NCI-H146 treated with DMSO at 0.1 percent for 48 hours (cell line): ENCODE results near the gene KLHL35.
"Not testable (repeated sequence)": the region's sequence is repeated elsewhere in the genome, so short reads cannot be mapped to it uniquely, and the experiment has no call there.

Source experiments
- DNase-seq: peaks from one replicate; lab custom pipeline; 2025; ENCODE audit not compliant: unreplicated experiment; lab: John Stamatoyannopoulos, UW

Gene KLHL35

DNA sequence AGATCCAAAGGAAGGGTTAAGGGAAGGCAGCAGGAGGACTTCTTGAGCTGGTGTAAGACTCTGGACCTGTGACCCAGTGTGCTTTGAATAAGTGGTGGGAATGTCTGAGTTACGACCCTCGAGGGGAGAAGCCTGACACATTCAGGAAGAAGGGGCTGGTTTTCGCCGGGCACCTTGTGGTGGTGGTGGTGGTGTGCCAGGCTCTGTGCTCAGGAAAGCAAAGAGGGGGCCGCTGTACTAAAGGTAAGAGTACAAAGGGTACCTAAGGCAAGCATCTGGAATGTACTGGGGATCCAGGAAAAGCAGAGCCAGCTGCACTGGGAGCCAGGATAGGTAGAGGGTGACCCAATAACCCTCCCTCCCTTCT lies 6.3 kb downstream of the KLHL35 start:
- DNase-seq = no peak

GRCh38 chr11:75425422-75425821 lies 7.6 kb downstream of the KLHL35 start:
- DNase-seq = no peak

GRCh38 chr11:75424396-75424795 lies 8.6 kb downstream of the KLHL35 start:
- no peak for DNase-seq

DNA sequence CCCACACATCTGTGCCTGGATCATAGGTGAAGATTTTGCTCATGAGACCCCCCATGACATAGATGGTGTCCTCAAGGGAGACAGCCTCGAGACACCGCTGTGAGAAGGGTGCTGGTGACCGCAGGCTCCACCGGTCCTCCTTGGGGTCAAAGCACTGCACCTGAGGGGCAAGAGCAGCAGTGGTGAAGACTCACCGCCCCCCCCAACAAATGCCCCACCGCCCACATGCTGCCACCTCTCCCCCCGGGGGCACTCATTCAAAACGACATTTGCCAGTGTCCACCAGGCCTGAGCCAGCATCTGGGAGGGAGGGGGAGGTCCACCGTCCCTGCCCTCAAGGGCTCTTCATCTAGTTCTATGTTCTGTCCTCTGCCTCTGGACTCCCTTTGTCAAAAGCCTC lies 9.3 kb downstream of the KLHL35 start:
- no peak for DNase-seq

DNA sequence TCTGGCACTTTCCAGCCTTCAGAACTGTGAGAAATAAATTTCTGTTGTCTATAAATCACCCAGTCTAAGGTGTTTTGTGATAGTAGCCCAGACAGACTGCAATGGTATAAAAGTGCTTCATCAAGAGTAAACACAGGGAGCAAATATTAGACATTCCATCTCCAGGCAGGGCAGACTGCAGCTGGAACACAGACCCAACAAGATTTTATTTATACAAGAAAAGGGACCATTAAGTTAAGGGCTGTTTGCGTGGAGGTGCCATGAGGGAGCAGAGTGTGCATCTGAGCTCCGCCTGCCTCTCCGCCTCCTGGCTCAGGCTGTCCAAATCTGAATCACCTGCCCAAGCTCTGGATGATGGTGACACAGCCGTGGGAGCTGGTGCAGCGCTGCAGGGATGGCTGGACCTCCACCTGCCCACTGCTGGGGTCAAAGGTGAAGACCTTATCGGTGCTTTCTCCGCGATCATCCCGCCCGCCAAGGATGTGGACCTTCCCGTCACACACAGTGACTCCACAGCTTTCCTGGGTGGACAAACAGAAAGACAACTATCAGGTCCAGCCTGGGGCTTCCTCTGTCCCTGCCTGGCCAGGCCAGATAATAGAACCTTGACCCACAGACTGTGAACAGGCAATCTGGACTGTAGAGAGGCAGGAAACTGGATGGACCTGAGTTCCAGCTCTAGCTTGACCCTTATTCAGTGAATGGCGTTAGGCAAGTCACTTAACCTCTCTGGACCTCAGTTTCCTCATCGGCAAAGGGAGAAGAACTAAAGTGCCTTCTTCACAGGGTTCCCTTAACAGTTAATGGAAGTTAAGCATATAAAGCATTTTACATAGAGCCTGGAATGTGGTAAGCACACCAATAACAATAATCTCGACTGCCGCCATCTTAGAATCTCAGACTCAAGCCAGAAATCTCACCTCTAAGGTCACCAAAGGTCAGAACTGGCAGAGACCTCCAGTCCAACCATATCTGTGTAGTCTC lies 10.5 kb downstream of the KLHL35 start:
- DNase-seq = peak; percentile 41

DNA sequence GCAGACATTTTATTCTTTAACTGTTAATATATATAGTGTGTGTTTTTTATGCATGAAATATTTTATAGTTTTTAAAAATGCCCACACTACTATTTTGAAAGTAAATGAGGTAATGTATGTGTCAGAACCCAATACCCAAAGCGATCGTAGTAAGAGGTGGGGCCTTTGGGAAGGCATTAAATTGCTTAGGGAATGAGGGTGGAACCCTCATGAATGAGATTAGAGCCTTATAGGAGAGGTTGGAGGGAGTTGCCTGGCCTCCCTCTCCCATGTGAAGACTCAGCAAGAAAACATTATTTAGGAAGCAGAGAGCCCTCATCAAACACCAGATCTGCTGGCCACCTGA lies 11.1 kb downstream of the KLHL35 start:
- DNase-seq = no peak

GRCh38 chr11:75421035-75421602 lies 11.9 kb downstream of the KLHL35 start:
- no peak for DNase-seq

- no peak for DNase-seq
Observed at GRCh38 chr11:75420224-75421034, 12.6 kb downstream of the KLHL35 start.

DNA sequence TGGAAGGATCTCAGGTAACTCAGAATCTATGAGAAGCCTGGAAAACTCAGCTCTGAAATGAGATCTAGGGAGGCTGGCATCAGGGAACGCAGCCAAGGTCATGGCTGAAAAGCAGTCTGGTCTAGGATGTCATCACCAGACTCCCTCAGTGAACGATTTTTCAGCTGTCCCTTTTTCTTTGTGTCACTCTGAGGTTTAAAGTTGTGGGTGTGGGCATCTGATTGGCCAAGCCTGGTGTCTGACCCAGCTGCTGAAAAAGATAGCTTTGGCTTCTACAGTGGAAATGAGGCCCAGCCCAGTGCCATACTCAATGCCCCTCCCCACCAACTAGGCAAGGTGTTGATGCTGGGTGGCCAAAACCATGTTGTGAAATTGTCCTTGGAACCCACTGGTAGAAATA lies 19.1 kb downstream of the KLHL35 start:
- no peak for DNase-seq

DNA sequence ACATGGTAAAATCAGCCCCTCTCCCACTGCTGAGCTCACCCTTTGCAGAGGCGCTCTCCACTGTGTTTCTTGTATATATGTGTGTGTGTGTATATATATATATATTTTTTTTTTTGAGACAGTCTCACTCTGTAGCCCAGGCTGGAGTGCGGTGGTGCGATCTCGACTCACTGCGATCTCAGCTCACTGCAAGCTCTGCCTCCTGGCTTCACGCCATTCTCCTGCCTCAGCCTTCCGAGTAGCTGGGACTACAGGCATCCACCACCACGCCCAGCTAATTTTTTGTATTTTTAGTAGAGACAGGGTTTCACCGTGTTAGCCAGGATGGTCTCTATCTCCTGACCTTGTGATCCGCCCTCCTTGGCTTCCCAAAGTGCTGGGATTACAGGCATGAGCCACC lies 19.9 kb downstream of the KLHL35 start:
- DNase-seq = not testable (repeated sequence)

DNA sequence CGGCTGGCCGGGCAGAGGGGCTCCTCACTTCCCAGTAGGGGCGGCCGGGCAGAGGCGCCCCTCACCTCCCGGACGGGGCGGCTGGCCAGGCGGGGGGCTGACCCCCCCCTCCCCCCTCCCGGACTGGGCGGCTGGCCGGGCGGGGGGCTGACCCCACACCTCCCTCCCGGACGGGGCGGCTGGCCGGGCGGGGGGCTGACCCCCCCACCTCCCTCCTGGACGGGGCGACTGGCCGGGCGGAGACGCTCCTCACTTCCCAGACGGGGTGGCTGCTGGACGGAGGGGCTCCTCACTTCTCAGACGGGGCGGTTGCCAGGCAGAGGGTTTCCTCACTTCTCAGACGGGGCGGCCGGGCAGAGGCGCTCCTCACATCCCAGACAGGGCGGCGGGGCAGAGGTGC lies 23.0 kb downstream of the KLHL35 start:
- DNase-seq = not testable (repeated sequence)

GRCh38 chr11:75408957-75409219 lies 24.1 kb downstream of the KLHL35 start:
- DNase-seq = no peak

GRCh38 chr11:75406338-75406777 lies 26.6 kb downstream of the KLHL35 start:
- DNase-seq = peak; percentile 65

DNA sequence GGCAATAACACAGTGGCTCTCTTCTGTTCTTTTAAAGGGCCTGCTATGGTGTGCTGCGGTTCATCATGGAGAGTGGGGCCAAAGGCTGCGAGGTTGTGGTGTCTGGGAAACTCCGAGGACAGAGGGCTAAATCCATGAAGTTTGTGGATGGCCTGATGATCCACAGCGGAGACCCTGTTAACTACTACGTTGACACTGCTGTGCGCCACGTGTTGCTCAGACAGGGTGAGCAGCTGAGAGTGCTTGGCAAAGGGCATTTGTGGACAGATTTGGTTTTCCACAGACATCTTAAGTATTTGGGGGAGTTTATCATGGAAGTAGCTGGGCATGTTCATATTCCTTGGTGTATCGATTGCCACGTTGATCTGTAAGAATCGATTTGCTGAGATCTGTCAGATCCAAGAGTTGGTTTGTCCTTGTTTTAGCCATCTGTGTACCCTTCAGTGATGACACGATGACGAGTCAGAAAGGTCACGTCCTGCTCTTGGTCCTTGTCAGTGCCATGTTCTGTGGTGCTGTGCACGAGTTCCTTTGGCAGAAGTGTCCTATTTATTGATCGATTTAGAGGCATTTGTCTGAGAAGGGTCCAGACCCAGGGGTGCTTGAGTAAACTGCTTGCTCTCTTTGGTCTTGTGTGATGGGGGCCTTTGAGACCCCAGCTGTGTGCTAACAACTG lies 28.9 kb downstream of the KLHL35 start:
- DNase-seq = no peak

- DNase-seq = no peak
Observed at GRCh38 chr11:75403037-75403436, 30.0 kb downstream of the KLHL35 start.

DNA sequence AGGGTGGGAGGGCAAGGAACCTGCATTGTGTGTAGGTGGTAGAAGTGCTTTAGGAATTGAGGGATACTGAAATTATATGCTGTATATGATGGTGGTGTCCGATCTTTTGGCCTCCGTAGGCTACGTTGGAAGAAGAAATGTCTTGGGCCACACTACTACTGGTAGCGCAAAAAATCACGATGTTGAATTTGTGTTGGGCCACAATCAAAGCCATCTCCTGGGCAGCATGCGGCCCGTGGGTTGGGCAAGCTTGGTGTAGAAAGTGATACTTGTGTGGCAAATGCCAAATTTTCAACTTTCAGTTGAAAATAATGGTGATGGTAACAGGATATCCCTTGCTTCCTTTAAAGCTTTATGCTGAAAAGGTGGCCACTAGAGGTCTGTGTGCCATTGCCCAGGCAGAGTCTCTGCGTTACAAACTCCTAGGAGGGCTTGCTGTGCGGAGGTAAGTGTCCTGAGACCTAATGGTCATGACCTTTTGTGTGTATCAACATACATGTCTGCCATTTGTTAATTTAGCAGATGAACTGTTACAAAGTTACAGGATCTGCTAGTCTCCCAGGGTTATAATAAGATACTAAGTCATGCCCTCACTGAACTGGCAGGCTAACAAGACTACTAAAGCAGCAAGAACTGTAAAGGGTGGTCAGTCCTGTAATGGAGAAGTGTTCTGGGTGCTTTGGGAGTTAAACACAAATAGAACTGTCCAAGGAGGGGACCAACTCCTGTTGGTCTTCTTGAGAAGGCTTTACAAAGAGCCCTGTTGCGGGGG lies 30.8 kb downstream of the KLHL35 start:
- no peak for DNase-seq

DNA sequence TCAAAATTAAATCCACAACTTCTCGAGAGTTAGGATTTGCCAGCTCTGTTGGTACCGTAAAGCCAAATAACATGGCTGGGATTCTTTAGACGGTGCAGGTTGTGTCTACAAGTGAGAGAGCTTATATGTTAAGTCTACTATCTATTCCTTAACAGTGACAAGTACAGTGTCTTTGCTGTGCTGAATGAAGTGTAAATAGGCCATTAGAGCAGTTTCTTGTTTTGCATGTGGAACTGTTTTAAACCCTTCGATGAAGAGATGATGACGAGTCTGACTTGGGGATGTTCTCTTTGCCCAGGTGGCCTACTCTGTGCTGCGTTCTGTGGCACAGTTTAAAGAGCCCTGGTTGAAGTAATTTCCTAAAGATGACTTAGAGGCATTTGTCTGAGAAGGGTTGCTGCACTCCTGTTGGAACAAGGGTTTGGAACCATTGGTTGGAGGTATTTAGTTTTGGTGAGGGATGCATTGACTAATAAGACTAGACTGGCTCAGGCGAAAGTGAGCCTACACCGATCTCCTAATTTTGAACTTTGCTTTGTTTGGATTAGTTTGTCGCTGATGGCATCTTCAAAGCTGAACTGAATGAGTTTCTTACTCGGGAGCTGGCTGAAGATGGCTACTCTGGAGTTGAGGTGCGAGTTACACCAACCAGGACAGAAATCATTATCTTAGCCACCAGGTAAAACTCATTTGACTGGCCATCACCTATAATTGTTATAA lies 32.7 kb downstream of the KLHL35 start:
- no peak for DNase-seq

GRCh38 chr11:75399344-75400145 lies 33.5 kb downstream of the KLHL35 start, which contains the start of gene RPS3:
Gene RPS3 (plus strand): TSS chr11:75399518. CDS start chr11:75399548, 30 bp downstream.
- DNase-seq = peak; percentile 86

- DNase-seq = no peak
Observed at GRCh38 chr11:75398906-75399305, 34.1 kb downstream of the KLHL35 start.
